GM23248 (cell line): ENCODE measurements around the gene PYGM.

Experiments used
- EZH2 ChIP-seq: fragments of 200-600 bp; sonication (generic); IDR thresholded peaks from 2 replicates; pipeline ENCODE4 v1.6.1; 2018; ENCODE audit warnings: antibody characterized with exemption, mild to moderate bottlenecking; ENCODE audit not compliant: insufficient read depth, poor library complexity, severe bottlenecking
- EZH2phosphoT487 ChIP-seq: fragments of 200-600 bp; sonication (generic); IDR thresholded peaks from 2 replicates; pipeline ENCODE4 v1.6.1; 2018; ENCODE audit warnings: antibody characterized with exemption, moderate library complexity, mild to moderate bottlenecking, low read depth; ENCODE audit not compliant: insufficient read depth

DNA sequence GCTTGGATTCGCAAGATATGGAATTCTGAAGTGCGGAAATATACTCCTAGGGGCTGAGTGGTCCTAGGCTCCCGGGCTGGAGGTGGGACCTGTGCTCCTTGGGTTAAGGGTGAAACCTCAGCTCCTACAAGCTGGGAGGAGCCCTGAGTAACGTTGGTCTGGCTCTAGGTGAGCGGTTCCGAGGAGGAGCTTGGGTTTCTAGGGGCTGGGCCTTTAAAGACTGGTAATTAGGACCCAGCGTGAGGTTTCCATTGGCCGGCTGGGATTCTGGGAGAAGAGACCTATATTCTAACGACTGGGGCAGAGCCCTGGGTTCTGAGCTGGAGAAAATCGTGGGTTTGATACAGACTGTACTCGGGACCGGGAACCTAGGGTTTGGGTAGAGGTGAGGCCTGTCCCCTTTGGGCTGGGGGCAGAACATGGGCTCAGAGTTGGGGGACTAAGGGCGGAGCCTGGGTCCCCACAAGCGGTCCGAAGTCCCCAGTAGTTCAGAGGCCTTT, 44.1 kb upstream of the PYGM start:
- TF ChIP-seq EZH2 (no peak), EZH2phosphoT487 (no peak)
